H54 (cell line): ENCODE results near the gene PLK1.
"Not testable (repeated sequence)": the region's sequence is repeated elsewhere in the genome, so short reads cannot be mapped to it uniquely, and the experiment has no call there.

ENCODE experiments used
- DNase-seq: peaks from one replicate; pipeline ENCODE4 v3.0.0; 2011; ENCODE audit warnings: low spot score, mixed read lengths; ENCODE audit not compliant: insufficient read length
- FAIRE-seq: peaks from 3 replicates; lab custom pipeline; 2011; peaks lifted over from hg19 to GRCh38; lab: Jason Lieb, UNC
- POLR2A ChIP-seq: IDR thresholded peaks from 2 replicates; pipeline ENCODE4 v1.6.1; 2011; ENCODE audit warnings: low read depth, mild to moderate bottlenecking, low read length

PLK1 gene

DNA sequence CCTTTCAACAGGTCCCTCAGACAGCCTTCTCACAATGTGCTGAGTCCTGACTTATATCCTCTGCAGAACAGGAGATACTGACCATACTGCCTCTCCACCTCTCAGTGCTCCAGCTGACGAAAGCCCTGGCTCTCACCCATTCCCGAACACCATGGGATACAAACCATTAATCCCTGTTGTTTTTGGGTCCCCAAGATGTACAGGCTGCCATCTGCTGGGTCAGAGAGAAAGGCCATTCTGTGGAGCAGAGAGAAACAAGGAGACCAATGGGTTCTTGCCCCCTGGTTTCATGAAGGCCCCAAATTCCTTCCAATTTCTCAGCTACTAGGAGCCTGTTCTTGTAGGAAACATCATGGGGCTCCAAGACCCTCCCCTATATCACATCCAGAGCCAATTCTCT lies 31.3 kb downstream of the PLK1 start:
- DNase-seq (no peak), FAIRE-seq (no peak)
- no peak for TF ChIP-seq POLR2A

DNA sequence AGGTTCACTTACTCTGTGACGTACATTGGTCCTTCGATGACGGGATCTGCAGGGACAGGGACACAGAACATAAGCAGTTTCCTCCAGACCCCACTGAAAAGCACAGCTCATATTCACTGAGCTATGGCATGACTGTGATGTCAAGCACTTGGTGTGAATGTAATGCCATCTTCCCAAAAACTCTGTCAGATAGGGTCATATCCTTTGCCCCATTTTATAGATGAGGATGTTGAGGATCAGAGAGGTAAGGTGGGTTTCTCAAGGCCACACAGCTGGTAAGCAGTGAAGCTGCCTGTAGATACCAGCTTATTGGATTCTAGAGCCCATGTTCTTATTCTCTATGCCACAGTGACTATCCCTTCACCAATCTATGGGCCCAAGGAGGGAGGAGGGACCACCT lies 31.8 kb downstream of the PLK1 start:
- FAIRE-seq = no peak
- no peak for TF ChIP-seq POLR2A
- no peak for DNase-seq

DNA sequence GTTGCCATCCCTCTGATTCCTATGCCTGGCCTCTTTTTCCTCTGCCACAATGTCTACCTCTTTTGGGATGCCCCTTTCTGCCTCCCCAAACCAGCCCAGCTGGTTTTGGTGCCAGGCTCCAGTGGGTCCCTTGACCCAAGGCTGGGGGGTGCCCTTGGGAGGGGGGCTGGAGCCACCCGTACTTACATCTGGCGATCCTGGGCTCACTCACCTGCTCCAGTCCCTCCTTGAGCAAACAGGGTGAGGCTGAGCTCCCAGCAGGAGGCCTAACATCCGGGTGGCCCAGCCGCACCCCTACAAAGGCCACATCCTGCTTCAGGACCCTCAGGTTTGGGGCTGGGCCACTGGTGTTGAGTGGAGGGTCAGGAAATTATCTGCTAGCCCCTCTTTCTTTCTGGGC lies 33.1 kb downstream of the PLK1 start:
- FAIRE-seq = no peak
- TF ChIP-seq POLR2A = no peak
- DNase-seq = no peak

DNA sequence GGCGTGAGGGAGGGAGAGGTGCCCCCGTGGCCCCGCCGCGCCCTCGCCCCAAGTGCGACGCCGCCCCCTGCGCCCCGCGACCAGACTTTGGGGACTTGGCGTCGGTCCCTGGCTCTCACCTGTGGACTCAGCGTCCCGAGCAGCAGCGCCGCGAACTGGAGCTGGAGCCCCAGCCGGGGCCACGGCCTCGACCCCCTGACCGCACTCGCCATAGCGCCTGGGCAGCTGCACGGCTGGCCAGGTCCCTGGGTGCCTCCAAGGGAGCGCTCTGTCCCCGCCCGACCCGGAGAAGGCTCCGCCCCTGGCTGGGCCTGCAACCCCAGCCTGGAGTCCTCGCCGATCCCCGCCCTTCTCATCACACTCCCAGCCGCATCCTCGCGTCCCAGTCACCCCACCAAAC lies 34.3 kb downstream of the PLK1 start, which contains the start of gene ERN2:
Gene ERN2 (minus strand): TSS at position 247 of the 400 bp plus-strand sequence. CDS start 35 bp downstream, at position 212.
- no peak for FAIRE-seq
- no peak for TF ChIP-seq POLR2A
- DNase-seq = no peak

DNA sequence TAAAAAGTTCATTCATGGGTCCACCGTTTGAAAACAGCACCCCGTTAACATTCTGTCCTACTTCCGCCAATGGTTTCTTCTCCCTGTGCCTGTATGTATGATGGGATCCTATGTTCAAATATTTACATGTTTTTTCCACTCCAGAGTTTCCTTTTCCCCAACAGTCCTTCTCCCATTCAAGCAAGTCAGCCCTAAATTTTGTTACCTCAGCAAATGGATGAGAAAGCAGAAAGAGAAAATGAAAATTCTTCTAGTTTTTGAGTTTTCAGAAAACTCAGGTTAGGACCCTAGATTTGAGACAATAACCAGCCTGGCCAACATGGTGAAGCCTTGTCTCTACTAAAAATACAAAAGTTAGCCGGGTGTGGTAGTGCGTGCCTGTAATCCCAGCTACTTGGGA lies 37.8 kb downstream of the PLK1 start:
- TF ChIP-seq POLR2A = no peak
- DNase-seq (no peak), FAIRE-seq (no peak)

DNA sequence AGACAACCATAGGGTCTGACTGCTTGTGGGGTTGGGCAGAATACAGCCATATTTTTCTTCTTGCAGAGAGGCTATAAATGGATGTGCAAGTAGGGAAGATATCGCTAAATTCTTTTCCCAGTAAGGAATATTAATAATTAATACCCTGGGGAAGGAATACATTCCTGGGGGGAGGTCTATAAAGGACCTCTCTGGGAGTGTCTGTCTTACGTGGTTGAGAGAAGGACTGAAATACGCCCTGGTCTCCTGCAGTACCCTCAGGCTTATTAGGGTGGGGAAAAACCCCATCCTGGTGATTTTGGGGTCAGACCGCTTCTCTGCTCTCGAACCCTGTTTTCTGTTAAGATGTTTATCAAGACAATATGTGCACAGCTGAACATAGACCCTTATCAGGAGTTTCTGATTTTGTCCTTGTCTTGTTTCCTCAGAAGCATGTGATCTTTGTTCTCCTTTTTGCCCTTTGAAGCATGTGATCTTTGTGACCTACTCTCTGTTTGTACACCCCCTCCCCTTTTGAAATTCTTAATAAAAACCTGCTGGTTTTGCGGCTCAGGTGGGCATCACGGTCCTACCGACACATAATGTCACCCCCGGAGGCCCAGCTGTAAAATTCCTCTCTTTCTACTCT lies 44.0 kb downstream of the PLK1 start:
- FAIRE-seq, DNase-seq: not testable (repeated sequence)

DNA sequence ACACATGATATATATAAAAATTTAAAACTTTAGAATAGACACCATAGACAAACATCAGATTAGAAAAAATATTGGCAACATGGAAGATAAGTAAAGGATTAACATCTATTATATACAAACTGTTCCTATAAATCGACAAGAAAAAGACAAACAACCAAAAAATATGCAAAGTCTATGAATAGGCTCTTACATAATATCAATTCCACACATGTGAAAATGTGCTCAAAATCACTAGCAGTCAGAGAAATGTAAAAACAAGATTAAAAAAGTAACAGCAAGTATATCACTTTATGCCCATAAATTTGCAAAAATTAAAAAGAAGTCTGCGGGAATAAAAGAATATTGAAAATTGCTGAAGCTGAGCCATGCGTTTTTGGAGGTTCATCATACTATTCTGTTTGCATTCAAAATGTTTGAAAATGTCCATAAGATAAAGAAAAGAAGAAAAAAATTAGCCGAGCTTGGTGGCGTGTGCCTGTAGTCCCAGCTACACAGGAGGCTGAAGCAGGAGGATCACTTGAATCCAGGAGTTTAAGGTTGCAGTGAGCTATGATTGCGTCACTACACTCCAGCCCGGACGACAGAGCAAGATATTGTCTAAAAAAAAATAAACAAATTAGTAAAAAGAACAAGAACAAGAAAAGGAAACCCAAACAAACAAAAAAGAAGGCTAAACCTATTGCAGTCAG lies 45.6 kb downstream of the PLK1 start:
- FAIRE-seq (no peak), DNase-seq (no peak)
- no peak for TF ChIP-seq POLR2A

DNA sequence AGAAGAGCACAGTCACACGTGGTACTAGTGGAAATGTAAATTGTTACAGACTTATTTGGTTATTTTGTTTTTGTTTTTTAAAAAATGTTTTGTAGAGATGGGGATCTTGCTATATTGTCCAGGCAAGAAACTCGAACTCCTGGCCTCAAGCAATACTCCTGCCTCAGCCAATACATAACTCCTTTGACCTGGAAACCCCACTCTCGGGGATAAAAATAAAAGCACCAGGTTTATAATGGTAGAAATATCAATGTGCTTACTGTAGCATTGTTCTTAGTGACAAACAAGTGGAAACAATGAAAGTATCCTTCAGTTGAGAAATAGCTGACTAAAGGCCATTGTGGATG lies 46.1 kb downstream of the PLK1 start:
- FAIRE-seq = no peak
- no peak for TF ChIP-seq POLR2A

DNA sequence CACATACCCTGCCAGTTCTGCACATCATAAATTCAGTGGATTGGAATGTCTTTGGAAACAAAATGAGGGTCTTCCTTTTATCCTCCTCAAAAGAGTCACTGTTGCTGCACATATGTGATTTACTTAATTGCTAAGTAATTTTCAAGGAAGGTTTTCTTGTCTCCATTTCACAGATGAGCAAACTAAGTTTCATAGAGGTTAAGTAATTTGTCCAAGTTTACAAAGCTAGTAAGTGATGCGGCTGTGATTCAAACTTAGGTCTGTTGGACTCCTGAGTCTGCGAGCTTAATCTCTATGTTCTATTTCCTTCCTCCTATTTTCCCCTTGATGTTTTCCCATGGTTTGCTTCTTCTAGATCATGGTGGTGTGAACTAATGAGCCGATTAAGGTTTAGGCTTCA lies 48.0 kb downstream of the PLK1 start:
- no peak for TF ChIP-seq POLR2A
- FAIRE-seq = no peak
- no peak for DNase-seq

More for the DNA sequence above, 46.1 kb downstream of the PLK1 start:
- DNase-seq = no peak

DNA sequence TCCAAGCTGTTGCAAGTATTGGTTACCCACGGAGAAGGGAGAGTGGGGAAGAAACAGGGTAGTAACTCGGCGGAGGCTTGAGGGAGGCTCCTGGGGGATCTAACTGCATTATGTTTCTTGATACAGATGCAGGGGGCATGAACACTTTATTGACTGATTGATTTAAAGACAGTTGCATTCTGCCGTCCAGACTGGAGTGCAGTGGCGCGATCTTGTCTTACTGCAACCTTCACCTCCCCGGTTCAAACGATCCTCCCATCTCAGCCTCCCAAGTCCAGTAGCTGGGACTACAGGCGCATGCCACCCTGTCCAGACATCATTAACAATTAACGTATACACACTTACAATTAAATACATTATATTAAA lies 49.4 kb downstream of the PLK1 start:
- no peak for FAIRE-seq
- no peak for DNase-seq
- no peak for TF ChIP-seq POLR2A

DNA sequence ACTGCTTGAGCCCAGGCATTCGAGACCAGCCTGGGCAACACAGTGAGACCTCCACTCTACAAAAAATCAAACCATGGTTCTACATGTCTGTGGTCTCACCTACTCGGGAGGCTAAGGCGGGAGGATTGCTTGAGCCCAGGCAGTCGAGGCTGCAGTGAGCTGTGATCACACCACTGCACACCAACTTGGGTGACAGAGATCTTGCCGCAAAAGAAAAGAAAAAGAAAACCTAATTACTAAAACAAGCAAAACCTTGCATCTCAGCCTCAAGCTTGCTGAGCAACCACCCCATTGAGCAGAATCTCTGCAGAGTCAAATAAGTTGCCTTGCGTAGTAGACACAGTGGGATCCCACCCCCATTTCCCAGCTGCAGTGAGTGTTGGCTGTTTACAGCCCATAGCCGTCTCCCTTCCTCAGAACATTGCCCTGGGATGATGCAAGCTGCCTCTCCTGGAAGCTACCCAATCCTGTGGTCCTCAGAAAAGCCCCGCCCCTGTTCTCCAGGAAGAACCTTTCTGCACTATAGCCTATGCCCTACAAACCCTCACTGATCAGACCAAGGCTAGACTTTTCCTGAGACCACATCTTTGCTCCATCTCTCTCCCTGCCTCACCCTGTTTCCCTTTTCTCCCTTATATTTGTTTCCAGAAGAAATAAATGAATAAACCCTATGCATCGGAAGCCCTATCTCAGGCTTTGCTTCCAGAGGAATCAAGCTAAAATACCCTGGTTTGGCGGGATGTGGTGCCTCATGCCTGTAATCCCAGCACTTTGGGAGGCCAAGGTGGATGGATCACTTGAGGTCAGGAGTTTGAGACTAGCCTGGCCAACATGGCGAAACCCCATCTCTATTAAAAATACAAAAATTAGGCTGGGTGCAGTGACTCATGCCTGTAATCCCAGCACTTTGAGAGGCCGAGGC lies 51.1 kb downstream of the PLK1 start:
- FAIRE-seq (no peak), DNase-seq (no peak)
- TF ChIP-seq POLR2A = no peak

DNA sequence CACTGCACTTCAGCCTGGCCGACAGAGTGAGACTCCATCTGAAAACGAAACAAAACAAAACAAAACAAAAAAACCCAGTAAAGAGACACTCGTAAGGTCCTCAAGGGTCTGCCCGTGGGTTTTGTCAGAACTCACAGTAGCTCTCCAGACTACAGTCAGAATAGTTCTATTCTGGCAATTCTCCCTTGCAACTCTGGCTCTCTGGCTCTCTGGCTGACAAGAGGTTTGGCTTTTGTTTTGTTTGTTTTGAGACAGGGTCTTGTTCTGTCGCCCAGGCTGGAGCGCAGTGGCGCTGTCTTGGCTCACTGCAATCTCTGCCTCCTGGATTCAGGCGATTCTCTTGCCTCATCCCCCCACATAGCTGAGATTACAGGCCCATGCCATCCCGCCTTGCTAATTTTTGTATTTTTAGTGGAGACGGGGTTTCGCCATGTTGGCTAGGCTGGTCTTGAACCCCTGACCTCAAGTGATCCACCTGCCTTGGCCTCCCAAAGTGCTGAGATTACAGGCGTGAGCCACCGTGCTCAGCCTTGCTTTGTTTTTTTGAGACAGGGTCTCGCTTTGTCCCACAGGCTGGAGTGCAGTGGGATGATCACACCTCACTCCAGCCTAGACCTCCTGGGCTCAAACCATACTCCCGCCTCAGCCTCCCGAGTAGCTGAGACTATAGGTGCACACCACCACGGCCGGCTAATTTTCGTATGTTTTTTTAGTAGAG lies 55.6 kb downstream of the PLK1 start:
- no peak for DNase-seq
- no peak for FAIRE-seq

DNA sequence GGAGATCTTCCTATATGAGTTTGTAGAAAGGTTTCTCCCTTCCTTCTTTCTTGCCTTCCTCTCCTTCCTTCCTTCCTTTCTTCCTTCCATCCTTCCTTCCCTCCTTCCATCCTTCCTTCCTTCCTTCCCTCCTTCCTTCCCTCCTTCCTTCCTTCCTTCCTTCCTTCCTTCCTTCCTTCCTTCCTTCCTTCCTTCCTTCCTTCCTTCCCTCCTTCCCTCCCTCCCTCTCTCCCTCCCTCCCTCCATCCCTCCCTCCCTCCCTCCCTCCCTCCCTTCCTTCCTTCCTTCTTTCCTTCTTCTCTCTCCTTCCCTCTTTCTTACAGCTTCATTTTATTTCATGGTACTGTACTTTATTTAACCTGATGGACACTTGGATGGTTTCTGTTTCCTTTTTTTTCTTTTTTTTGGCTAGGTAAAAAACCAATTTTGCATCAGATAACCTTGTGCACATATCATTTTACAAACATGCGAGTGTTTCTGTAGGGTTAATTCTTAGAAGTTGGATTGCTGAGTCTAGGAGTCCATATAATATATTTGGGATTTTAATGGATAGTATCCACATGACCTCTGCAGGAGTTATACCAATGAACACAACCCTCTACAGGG lies 58.8 kb downstream of the PLK1 start:
- not testable (repeated sequence) for DNase-seq, FAIRE-seq

More for the DNA sequence above, 55.6 kb downstream of the PLK1 start:
- TF ChIP-seq POLR2A = no peak
